ENCODE measurements around the gene CPA3.

GRCh38 chr3:148816981-148817525, 48.0 kb upstream of the CPA3 start:
- TF ChIP-seq POLR2AphosphoS5 (IDR thresholded peaks at IDR 0.05; ENCODE audit: low read depth, low read length) (no peak), POLR2A (IDR thresholded peaks at IDR 0.05; ENCODE audit: low read depth, low read length) (no peak), POU2F2 (IDR thresholded peaks at IDR 0.05; ENCODE audit: low read depth, low read length) (no peak), PAX5 (IDR thresholded peaks at IDR 0.05; ENCODE audit: insufficient read depth, low read length, severe bottlenecking) (no peak), TAF1 (IDR thresholded peaks at IDR 0.05; ENCODE audit: low read depth, low read length) (no peak), SPI1 (IDR thresholded peaks at IDR 0.05; ENCODE audit: low read depth, low read length) (no peak)
